Glutamatergic neuron (in vitro differentiated cells): Measurements from ENCODE around the gene EPB41. TPM values are rescaled to one million over a fixed set of nuclear protein-coding genes. Genes with fewer than 3 reads are reported as not detected.
"Not testable (repeated sequence)": the region's sequence is repeated elsewhere in the genome, so short reads cannot be mapped to it uniquely, and the experiment has no call there.

Source experiments
- DNase-seq: peaks from one replicate; pipeline ENCODE4 v3.0.0; 2022
- H3K27ac Mint-ChIP-seq: one replicate; pipeline ENCODE4 v1.8.0; 2020; ENCODE audit warnings: mild to moderate bottlenecking, mixed read lengths, inconsistent platforms; ENCODE audit not compliant: unreplicated experiment
- H3K27me3 Mint-ChIP-seq: one replicate; pipeline ENCODE4 v1.8.0; 2020; ENCODE audit warnings: mild to moderate bottlenecking, moderate library complexity, mixed read lengths, inconsistent platforms; ENCODE audit not compliant: unreplicated experiment
- H3K36me3 Mint-ChIP-seq: one replicate; pipeline ENCODE4 v1.8.0; 2020; ENCODE audit warnings: mild to moderate bottlenecking, mixed read lengths, inconsistent platforms; ENCODE audit not compliant: unreplicated experiment
- H3K4me1 Mint-ChIP-seq: one replicate; pipeline ENCODE4 v1.8.0; 2020; ENCODE audit warnings: mild to moderate bottlenecking, low read depth, mixed read lengths, inconsistent platforms; ENCODE audit not compliant: unreplicated experiment
- H3K4me3 Mint-ChIP-seq: one replicate; pipeline ENCODE4 v1.8.0; 2020; ENCODE audit warnings: mild to moderate bottlenecking, mixed read lengths, inconsistent platforms; ENCODE audit not compliant: unreplicated experiment
- H3K9me3 Mint-ChIP-seq: one replicate; pipeline ENCODE4 v1.8.0; 2020; ENCODE audit warnings: mild to moderate bottlenecking, moderate library complexity, mixed read lengths, inconsistent platforms; ENCODE audit not compliant: unreplicated experiment
- CTCF ChIP-seq: fragments of 200-600 bp; sonication (generic); IDR thresholded peaks from one replicate; pipeline ENCODE4 v1.5.0; 2021; ENCODE audit not compliant: partially characterized antibody, unreplicated experiment
- total RNA-seq: library from RNA; stranded (reverse); fragmentation: NEBNext Ultra II Directional; extraction: Animal tissue kit (Norgen Biotek cat#: 25700); gene quantifications from one replicate; pipeline ENCODE4 v1.2.1, GENCODE V29; 2021; ENCODE audit not compliant: unreplicated experiment

The EPB41 gene
- total RNA-seq, 1 donor from 2014 or later, result 213 TPM

GRCh38 chr1:29081201-29081600 lies 166.8 kb downstream of the EPB41 start:
- no peak overlapping the region for H3K27ac Mint-ChIP-seq
- H3K9me3 Mint-ChIP-seq, result peaks cover 3% of the 10 kb centered on the region
- peaks cover 2% of the 10 kb centered on the region for H3K4me1 Mint-ChIP-seq
- peaks cover 2% of the 10 kb centered on the region for H3K27me3 Mint-ChIP-seq
- no peak for DNase-seq
- no peak for TF ChIP-seq CTCF
- H3K36me3 Mint-ChIP-seq, result no peaks in the 10 kb centered on the region
- H3K4me3 Mint-ChIP-seq, result no peak overlapping the region

GRCh38 chr1:29082519-29082918 lies 168.2 kb downstream of the EPB41 start:
- no peak overlapping the region for H3K4me3 Mint-ChIP-seq
- H3K36me3 Mint-ChIP-seq, result no peaks in the 10 kb centered on the region
- no peak overlapping the region for H3K27ac Mint-ChIP-seq
- DNase-seq, result no peak
- peaks cover 2% of the 10 kb centered on the region for H3K4me1 Mint-ChIP-seq
- peaks cover 2% of the 10 kb centered on the region for H3K27me3 Mint-ChIP-seq
- no peak for TF ChIP-seq CTCF
- peaks cover 3% of the 10 kb centered on the region for H3K9me3 Mint-ChIP-seq

GRCh38 chr1:29083317-29084195 lies 169.2 kb downstream of the EPB41 start:
- Mint-ChIP-seq H3K27ac (no peak overlapping the region), H3K36me3 (no peaks in the 10 kb centered on the region)

GRCh38 chr1:29084196-29084521 lies 169.8 kb downstream of the EPB41 start:
- peaks cover 3% of the 10 kb centered on the region for H3K9me3 Mint-ChIP-seq
- TF ChIP-seq CTCF, result no peak
- peaks cover 1% of the 10 kb centered on the region for H3K27me3 Mint-ChIP-seq
- H3K36me3 Mint-ChIP-seq, result no peaks in the 10 kb centered on the region
- no peak overlapping the region for H3K27ac Mint-ChIP-seq
- no peak for DNase-seq
- H3K4me1 Mint-ChIP-seq, result peaks cover 2% of the 10 kb centered on the region
- no peak overlapping the region for H3K4me3 Mint-ChIP-seq

More at GRCh38 chr1:29083317-29084195, 169.2 kb downstream of the EPB41 start:
- Mint-ChIP-seq H3K27me3 (peaks cover 1% of the 10 kb centered on the region), H3K9me3 (peaks cover 3% of the 10 kb centered on the region), H3K4me3 (no peak overlapping the region), H3K4me1 (peaks cover 2% of the 10 kb centered on the region)
- TF ChIP-seq CTCF, result no peak
- DNase-seq, result no peak

- no peak overlapping the region for H3K4me3 Mint-ChIP-seq
- peaks cover 1% of the 10 kb centered on the region for H3K27me3 Mint-ChIP-seq
- TF ChIP-seq CTCF, result no peak
- no peaks in the 10 kb centered on the region for H3K4me1 Mint-ChIP-seq
- no peak overlapping the region for H3K27ac Mint-ChIP-seq
- peaks cover 17% of the 10 kb centered on the region for H3K36me3 Mint-ChIP-seq
- DNase-seq, result no peak
- H3K9me3 Mint-ChIP-seq, result peaks cover 3% of the 10 kb centered on the region
Observed at GRCh38 chr1:29090937-29091618, 176.7 kb downstream of the EPB41 start.

- DNase-seq, H3K4me1 Mint-ChIP-seq, H3K27me3 Mint-ChIP-seq, H3K4me3 Mint-ChIP-seq, H3K27ac Mint-ChIP-seq, H3K9me3 Mint-ChIP-seq: not testable (repeated sequence)
- peaks cover 17% of the 10 kb centered on the region for H3K36me3 Mint-ChIP-seq
Observed at GRCh38 chr1:29092704-29093103, 178.3 kb downstream of the EPB41 start.
